Stimulated activated CD8-positive, alpha-beta memory T cell treated with anti-CD3 and anti-CD28 coated beads, Interleukin-15, amount 100 ng/mL, for 24 hours (primary cell): Measurements from ENCODE around the gene ZNF273.

Experiments
- DNase-seq: peaks from one replicate; pipeline ENCODE4 v3.0.0-alpha.2; 2020; ENCODE audit warnings: low read depth

Gene ZNF273

GRCh38 chr7:64877714-64878610 lies 25.1 kb upstream of the ZNF273 start:
- no peak for DNase-seq

GRCh38 chr7:64878684-64879083 lies 24.4 kb upstream of the ZNF273 start:
- DNase-seq: no peak

- no peak for DNase-seq
Measured at GRCh38 chr7:64879086-64879730, 23.9 kb upstream of the ZNF273 start.

GRCh38 chr7:64879800-64880199 lies 23.3 kb upstream of the ZNF273 start:
- DNase-seq: no peak

- no peak for DNase-seq
Measured at GRCh38 chr7:64880322-64881297, 22.5 kb upstream of the ZNF273 start.

GRCh38 chr7:64881461-64882287 lies 21.4 kb upstream of the ZNF273 start:
- DNase-seq: no peak

- DNase-seq: no peak
Measured at GRCh38 chr7:64882341-64883112, 20.5 kb upstream of the ZNF273 start.

- DNase-seq: no peak
Measured at GRCh38 chr7:64883113-64883905, 19.8 kb upstream of the ZNF273 start.

- DNase-seq: no peak
Measured at GRCh38 chr7:64884085-64884912, 18.8 kb upstream of the ZNF273 start.

GRCh38 chr7:64884913-64885370 lies 18.1 kb upstream of the ZNF273 start:
- no peak for DNase-seq

GRCh38 chr7:64885520-64886240 lies 17.4 kb upstream of the ZNF273 start:
- no peak for DNase-seq

GRCh38 chr7:64886956-64887545 lies 16.0 kb upstream of the ZNF273 start:
- DNase-seq: no peak

GRCh38 chr7:64887756-64888508 lies 15.1 kb upstream of the ZNF273 start:
- DNase-seq: no peak

- DNase-seq: no peak
Measured at GRCh38 chr7:64888561-64888900, 14.5 kb upstream of the ZNF273 start.

- no peak for DNase-seq
Measured at GRCh38 chr7:64888901-64889685, 14.0 kb upstream of the ZNF273 start.

GRCh38 chr7:64889686-64890162 lies 13.3 kb upstream of the ZNF273 start:
- no peak for DNase-seq
